ENCODE data around the gene CPS1. TPM values are rescaled to one million over a fixed set of nuclear protein-coding genes. Genes with fewer than 3 reads are reported as not detected.

Gene CPS1
- total RNA-seq, 6 donors from 2014 or later, result 1.4 to 5.2 (median 1.8) TPM

- TF ChIP-seq POLR2AphosphoS5 (IDR thresholded peaks at IDR 0.05) (no peak), EP300 (IDR thresholded peaks at IDR 0.05) (no peak), POLR2A (IDR thresholded peaks at IDR 0.05) (no peak), CTCF (IDR thresholded peaks at IDR 0.05) (no peak)
- WGBS, 2 donors, result 86 to 92% methylated on average over 3 of the region's 3 CpGs
- Histone ChIP-seq H3K27me3 (no peaks in the 10 kb centered on the region), H3K27ac (no peak overlapping the region), H3K9me3 (no peaks in the 10 kb centered on the region), H3K4me3 (no peak overlapping the region), H3K4me1 (no peaks in the 10 kb centered on the region), H3K36me3 (no peaks in the 10 kb centered on the region)
- DNase-seq, result no peak
- no peak for ATAC-seq (ENCODE audit: low FRiP score in 2 of 2)
Observed at GRCh38 chr2:210531482-210531881, 24.9 kb upstream of the CPS1 start.

GRCh38 chr2:210533389-210533788 lies 23.0 kb upstream of the CPS1 start:
- Histone ChIP-seq H3K9me3 (no peaks in the 10 kb centered on the region), H3K36me3 (no peaks in the 10 kb centered on the region), H3K4me1 (no peaks in the 10 kb centered on the region), H3K27me3 (no peaks in the 10 kb centered on the region), H3K4me3 (no peak overlapping the region), H3K27ac (no peak overlapping the region)
- 76 to 87% methylated on average over 2 of the region's 2 CpGs for WGBS, 2 donors
- no peak for ATAC-seq (ENCODE audit: low FRiP score in 2 of 2)
- TF ChIP-seq POLR2A (IDR thresholded peaks at IDR 0.05) (no peak), POLR2AphosphoS5 (IDR thresholded peaks at IDR 0.05) (no peak), CTCF (IDR thresholded peaks at IDR 0.05) (no peak), EP300 (IDR thresholded peaks at IDR 0.05) (no peak)
- no peak for DNase-seq

- no peak overlapping the region for H3K27ac ChIP-seq
- H3K4me3 ChIP-seq, result no peak overlapping the region
- DNase-seq (no peak), ATAC-seq (ENCODE audit: low FRiP score in 2 of 2) (no peak)
- TF ChIP-seq POLR2AphosphoS5 (IDR thresholded peaks at IDR 0.05) (no peak), POLR2A (IDR thresholded peaks at IDR 0.05) (no peak), EP300 (IDR thresholded peaks at IDR 0.05) (no peak), CTCF (IDR thresholded peaks at IDR 0.05) (no peak)
- no peaks in the 10 kb centered on the region for H3K9me3 ChIP-seq
- H3K4me1 ChIP-seq, result no peaks in the 10 kb centered on the region
- no peaks in the 10 kb centered on the region for H3K36me3 ChIP-seq
- H3K27me3 ChIP-seq, result no peaks in the 10 kb centered on the region
- WGBS, 2 donors, result 71 to 100% methylated on average over 1 of the region's 1 CpG
Observed at GRCh38 chr2:210534879-210535278, 21.5 kb upstream of the CPS1 start.

GRCh38 chr2:210536973-210537650 lies 19.3 kb upstream of the CPS1 start:
- no peaks in the 10 kb centered on the region for H3K4me1 ChIP-seq
- ATAC-seq (ENCODE audit: low FRiP score in 2 of 2) (no peak), DNase-seq (no peak)
- H3K9me3 ChIP-seq, result no peaks in the 10 kb centered on the region
- H3K27ac ChIP-seq, result no peak overlapping the region
- no peaks in the 10 kb centered on the region for H3K27me3 ChIP-seq
- no peaks in the 10 kb centered on the region for H3K36me3 ChIP-seq
- WGBS, 2 donors, result 64 to 70% methylated on average over 2 of the region's 2 CpGs
- H3K4me3 ChIP-seq, result no peak overlapping the region
- no peak for TF ChIP-seq EP300 (IDR thresholded peaks at IDR 0.05)
- no peak for TF ChIP-seq POLR2AphosphoS5 (IDR thresholded peaks at IDR 0.05)
- no peak for TF ChIP-seq CTCF (IDR thresholded peaks at IDR 0.05)
- no peak for TF ChIP-seq POLR2A (IDR thresholded peaks at IDR 0.05)

GRCh38 chr2:210539035-210539434 lies 17.4 kb upstream of the CPS1 start:
- no peaks in the 10 kb centered on the region for H3K9me3 ChIP-seq
- H3K4me3 ChIP-seq, result no peak overlapping the region
- DNase-seq (no peak), ATAC-seq (ENCODE audit: low FRiP score in 2 of 2) (no peak)
- no peak for TF ChIP-seq POLR2AphosphoS5 (IDR thresholded peaks at IDR 0.05)
- TF ChIP-seq EP300 (IDR thresholded peaks at IDR 0.05), result no peak
- TF ChIP-seq CTCF (IDR thresholded peaks at IDR 0.05), result no peak
- no peak for TF ChIP-seq POLR2A (IDR thresholded peaks at IDR 0.05)
- WGBS, 2 donors, result 91 to 98% methylated on average over 2 of the region's 2 CpGs
- no peaks in the 10 kb centered on the region for H3K4me1 ChIP-seq
- no peaks in the 10 kb centered on the region for H3K27me3 ChIP-seq
- H3K27ac ChIP-seq, result no peak overlapping the region
- H3K36me3 ChIP-seq, result no peaks in the 10 kb centered on the region

Measured in upper lobe of left lung (tissue), 6 donors.